HG02798 (cell line): ENCODE measurements around the gene ASB13.
"Not testable (repeated sequence)": the region's sequence is repeated elsewhere in the genome, so short reads cannot be mapped to it uniquely, and the experiment has no call there.

Experiments
- ATAC-seq: cut with Tn5 transposase; IDR thresholded peaks from one replicate; pipeline ENCODE4 v1.9.1; 2021; ENCODE audit warnings: mild to moderate bottlenecking; ENCODE audit not compliant: unreplicated experiment, poor library complexity

ASB13 gene

DNA sequence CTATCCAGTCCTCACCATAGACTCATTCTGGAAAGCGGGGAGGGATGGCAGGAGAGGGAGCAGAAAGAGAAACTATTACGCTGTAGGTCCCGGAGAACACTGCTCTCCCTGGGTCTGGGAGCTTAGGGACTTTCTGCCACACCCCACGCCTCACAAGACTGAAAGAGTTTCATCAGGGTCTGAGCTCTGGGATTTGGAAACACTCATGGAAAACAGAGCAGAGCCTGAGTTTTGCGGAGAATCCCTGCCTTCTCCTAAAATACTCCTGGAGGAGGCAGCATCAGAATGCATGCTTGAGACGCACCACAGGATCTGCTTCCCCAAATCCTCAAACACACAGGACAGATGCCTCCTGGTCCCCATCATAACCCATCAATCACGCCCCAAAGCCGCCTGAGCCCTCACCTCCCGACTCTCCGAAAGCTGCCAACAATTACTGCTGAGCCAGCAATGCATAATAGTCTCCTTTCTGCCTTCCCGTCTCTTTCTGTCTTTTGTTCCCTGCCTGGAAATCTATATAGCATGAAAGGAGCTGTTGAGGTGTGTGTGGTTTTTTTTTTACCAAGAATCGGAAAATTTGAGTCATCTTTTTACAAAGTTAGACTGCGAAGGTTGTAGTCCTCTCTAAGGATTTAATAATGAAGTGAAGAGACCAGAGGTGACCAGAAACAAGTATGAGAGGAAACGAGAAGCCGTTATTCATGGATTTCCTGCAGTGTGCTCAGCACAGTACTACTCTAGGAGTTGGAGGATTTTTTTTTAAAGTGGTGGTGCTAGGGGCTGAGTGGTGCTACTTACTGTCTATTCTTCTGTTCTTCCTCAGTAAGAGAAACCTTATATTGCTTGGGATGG, 37.7 kb downstream of the ASB13 start:
- no peak for ATAC-seq

DNA sequence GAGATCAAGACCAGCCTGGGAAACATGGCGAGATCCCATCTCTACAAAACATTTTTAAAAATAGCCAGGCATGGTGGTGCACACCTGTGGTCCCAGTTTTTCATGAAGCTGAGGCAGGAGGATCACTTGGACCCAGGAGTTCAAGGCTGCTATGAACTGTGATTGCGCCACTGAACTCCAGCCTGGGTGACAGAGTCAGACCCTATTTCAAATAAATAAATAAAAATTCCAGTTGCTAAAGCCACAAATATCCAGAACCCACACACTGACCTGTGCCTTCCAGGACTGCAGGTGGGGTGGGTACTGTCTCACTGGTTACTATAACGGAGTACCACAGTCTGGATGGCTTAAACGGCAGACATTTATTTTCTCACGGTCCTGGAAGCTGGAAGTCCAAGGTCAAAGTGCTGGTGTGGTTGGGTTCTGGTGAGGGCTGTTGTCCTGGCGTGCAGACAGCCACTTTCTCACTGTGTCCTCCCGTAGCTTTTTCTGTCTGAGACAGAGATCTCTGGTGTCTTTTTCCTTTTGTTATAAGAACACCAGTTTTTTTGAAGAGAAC, 38.8 kb downstream of the ASB13 start:
- no peak for ATAC-seq

DNA sequence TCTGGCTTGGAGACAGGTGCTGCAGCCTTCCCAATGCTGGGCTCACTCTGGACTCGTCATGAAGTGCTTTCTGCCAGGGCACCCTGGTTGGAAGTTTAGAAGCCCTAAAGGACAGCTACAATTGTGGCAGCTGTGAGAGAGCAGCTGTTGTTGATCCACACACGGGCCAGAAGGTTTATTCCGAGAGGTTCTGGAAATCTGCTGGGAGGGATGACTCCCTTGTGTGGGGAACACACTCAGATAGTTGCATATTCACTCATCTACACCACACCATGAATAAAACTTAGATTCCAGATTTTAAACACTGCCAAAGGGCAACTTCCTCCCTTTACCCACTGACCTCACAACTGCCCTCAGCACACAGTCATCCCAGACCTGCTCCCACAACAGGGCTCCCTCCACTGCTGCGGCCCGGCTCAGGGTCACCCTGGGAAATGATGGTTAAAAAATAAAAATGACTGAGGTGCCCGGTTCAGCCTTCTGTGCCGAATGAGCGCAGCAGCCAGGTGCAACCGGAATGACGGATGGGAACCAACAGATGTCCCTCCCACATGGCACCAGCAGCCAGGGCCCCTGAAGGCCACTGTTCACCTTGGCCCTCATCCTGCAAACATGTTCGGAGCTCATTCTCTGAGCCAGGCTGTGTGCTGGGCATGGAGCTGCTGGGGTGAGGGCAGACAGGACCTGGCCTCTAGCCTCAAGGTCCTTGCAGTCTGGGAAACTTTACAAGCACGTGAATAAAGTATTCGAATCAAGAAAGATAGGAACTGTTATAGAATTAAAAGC, 40.2 kb downstream of the ASB13 start:
- ATAC-seq, result no peak

DNA sequence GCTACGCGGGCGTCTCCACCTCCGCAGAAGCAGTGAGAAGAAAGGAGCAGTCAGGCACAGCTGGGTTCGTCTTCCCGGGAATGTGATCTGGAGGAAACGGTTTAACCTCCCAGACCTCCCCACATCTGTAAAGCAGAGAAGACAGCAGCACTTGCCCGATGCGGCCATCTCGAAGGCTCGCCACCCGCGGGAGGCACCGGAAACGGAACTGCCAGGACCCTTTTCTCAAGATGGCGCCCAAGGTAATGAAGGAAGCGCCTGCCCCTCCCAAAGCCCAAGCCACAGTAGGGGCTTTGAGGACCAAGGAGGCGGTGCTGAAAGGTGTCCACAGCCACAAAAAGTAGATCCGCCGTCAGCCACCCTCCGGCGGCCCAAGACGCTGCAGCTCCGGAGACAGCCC, 41.7 kb downstream of the ASB13 start:
- ATAC-seq, result no peak

DNA sequence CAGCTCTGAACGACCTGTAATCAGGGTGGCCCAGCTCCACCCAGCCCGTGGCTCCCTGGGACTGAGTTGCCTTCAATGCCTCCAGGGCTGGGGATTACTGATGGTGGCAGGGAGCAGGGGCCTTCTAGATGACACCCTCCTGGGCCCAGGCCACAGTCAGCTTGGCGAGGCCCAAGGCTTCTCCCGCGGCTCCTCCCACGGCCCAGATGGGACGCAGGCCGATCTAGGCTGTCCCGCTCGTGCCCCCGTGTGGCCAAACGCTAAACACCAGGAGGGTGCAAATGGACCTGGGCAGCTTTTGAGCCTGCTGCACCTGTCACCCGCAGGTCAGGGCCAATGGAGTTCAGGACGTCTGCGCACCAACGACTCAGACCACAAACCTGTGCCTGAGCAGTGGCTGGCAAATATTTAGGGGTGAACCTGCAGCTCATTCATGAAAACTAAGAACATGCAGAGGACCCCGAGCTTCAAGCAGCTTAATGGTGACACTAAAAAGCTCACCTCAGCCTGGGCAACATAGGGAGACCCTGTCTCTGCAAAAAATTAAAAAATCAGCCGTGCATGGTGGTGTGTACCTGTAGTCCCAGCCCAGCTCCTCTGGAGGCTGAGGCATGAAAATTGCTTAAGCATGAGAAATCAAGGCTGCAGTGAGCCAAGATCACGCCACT, 43.2 kb downstream of the ASB13 start:
- ATAC-seq, result peak; percentile 93

DNA sequence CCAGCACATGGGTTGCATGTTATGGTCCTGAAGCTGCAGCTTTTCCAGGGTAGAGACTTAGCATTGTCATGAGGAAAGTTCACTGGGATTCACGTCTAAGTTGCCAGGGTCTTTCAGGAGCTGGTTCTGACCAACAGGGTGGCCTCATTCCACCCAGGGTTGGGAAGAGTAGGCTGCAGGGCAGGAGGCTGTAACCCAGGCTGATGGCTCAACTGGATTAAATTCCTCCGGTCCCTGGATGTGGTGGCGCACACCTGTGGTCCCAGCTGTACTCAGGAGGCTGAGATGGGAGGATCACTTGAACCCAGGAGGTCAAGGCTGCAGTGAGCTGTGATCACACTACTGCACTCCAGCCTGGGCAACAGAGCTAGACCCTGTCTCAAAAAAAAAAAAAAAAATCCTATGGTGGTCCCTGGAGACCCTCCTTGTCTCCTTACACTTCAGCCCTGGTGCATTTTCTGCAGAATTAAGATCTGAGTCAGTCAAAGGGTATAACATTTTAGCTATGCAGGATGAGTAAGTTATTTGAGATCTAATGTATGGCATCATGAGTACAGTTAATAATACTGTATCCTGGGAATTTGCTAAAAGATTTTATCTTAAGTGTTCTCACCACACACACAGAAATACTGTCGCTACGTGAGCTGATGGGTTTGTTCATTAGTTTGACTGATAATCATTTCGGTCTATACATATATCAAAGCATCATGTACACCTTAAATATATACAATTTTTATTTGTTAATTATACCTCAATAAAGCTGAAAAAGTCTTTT, 44.0 kb downstream of the ASB13 start:
- ATAC-seq, result no peak

DNA sequence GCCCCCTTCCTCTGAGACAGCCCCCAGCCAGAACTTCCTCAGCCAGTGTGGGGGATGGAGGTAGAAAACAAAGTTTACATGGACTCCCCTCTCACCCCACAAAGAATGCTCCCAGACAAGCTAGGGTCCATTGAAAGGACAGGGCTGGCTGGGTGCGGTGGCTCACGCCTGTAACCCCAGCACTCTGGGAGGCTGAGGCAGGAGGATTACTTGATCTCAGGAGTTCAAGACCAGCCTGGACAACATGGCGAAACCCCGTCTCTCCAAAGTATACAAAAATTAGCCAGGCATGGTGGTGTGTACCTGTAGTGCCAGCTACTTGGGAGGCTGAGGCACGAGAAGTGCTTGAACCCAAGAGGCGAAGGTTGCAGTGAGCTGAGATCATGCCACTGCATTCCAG, 45.0 kb downstream of the ASB13 start:
- not testable (repeated sequence) for ATAC-seq

DNA sequence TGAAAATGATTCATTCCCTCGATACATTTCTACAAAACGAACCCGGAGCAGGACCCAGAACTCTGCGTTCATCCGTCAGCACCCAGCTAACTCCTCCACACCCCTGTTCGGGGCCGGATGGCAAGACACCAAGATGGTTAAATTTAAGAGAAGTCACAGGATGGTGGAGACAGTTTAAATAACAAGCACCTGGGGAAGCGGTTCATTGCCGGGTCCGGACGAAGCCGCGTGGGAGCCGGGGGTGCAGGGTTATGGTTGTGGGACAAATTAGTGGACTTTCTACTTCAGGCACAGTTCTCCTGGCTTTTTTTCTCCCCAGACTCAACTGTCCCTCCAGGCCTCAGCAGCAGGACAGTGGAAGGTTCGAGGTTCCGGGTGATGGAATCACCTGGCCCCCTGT, 45.4 kb downstream of the ASB13 start:
- ATAC-seq, result no peak

DNA sequence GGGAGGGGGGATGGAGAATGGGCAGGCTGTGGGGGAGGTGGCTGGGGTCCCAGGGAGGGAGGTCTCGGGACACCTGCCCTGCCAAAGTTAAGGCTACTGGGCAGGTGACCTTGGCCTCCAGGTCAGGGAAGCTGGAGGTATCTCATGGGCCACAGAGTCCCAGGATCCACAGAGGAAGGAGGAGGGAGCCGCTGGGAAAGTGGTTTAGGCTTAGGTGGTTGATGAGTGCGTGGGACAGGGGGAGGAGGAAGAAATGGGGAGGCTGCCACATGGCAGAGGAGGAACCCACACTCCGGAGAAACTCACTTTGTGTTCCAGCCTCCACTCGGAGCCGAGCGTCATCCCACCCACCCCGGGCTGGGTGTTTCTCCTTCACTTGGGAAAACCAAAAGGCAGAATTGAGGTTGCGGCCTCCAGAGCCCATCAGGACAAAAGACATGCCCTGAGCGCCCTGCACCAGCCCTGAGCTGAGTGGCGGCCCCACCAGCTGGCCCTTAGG, 46.1 kb downstream of the ASB13 start:
- no peak for ATAC-seq

DNA sequence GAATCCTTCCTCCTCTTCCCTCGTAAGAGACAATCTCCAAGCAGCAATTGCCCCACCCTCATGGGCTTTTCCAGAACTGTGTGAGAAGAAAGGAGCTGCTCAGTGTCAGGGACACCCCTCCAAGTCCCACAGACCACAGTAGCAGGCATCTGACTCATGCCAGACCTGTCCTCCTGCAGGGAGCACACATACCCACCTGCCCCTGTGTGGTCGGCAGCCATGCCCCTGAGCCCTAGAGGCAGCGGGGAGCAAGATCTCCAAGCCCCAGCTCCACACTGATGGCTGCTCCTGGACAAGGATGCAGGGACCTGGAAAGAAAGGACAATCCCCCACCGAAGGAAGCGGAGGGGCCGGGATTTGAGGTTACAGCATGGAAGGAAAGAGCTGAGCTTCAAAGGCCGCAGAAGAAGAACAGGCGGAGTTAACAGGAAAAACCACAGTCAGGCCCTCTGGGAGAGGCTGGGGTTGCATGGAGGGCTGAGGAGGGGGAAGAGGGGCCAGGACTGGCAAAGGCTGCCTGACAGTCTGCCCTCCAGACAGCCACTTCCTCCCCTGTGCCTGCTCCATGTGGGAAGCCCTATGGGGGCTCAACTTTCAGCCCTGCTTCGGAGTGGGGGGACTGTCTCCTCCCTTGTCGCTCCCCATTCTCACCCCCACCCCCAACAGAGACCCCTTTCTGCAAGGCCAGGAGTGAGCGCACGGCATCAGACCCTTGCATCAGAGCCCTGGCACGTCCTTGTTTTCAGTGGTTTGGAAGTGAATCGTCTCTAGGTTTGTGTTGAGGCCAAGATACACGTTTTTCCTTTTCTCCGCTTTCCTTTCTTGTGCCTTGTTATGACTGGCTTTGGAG, 46.8 kb downstream of the ASB13 start:
- no peak for ATAC-seq

DNA sequence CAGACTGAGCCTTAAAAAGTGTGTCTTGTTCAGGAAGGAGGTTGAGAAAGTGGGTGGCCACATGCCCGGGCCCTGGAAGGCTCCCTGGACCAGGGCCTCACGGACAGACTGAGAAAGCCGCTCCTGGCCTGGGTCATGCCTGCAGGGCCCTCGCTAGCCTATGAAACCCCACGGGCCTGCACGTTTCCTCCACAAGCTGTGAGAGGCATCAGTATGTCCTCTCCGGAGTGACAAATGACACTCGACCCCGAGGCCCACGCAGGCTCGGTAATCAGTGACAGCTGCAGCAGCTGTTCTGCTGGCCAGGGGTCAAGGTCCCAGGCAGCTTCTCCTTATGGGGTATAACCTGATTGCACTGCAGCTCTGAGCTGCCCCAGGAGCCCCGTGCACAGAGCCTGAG, 47.6 kb downstream of the ASB13 start:
- no peak for ATAC-seq

DNA sequence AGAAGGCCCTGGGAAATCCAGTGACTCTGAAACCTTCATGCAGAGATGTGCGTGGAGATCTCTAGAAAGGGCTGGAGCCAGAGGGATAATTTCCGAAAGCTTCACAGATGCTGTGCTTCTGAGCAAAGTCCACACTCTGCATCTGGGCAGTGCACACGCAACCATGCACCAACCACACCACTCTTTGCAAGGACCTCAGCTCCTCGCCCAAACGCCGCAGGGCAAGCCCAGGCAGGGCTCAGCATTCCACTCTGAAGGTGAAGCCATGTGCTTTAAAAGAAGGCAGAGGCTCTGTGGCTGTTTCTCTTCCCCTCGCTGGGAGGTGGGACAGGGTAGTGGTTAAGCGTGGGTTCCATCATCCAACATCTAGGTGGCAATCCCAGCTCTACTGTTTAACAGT, 48.4 kb downstream of the ASB13 start:
- ATAC-seq, result no peak

DNA sequence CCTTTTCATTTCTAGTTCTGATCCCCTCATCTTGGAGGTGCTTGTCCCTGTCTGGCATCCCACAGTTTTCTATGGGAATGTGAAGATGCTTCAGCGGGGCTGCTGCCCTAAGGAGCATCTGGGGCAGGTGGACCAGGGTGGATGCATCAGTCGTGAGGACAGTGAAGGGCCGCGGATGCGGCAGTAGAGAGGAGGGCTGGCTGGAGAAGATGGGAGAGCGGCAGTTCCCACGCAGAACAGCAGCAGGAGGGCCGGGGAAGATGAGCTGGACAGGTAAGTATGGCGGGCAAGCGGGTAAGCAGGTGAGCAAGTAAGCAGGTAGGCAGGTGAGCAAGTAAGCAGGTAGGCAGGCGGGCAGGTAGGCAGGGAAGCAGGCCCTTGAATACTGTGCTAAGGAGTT, 48.9 kb downstream of the ASB13 start:
- ATAC-seq, result no peak

DNA sequence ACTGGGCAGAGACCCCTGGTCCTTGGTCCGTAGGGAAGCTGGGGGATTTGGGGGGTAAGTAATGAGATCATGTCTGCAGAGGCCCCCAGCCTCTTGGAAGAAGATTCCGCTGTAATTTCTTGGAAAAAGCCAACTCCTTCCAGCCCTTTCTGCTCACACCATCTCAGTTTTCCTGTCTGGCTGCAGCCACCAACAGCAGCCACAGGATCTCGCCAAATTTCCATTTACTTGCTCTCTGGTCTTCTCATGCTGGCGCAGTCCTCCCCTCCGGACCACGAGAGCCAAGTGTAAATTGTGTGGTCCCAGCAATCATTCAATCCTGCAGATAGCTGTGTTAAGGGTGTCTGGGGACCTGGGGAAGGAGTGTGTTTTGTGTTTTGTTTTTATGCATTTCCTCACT, 49.6 kb downstream of the ASB13 start:
- no peak for ATAC-seq

DNA sequence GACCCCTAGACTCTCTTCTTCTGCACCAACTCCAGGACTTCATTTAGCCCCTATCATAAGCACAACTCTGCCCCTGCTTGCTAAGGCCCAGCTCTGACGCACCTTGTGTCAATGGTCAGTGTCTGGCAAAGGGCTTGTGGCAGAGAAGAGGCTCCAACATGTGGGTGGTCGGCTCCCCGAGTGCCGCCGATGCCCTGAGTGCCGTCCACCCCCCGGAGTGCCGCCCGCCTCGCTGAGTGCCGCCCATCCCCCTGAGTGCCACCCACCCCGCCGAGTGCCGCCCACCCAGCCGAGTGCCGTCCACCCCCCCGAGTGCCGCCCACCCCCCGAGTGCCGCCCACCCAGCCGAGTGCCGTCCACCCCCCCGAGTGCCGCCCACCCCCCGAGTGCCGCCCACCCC, 50.3 kb downstream of the ASB13 start:
- ATAC-seq, result no peak

DNA sequence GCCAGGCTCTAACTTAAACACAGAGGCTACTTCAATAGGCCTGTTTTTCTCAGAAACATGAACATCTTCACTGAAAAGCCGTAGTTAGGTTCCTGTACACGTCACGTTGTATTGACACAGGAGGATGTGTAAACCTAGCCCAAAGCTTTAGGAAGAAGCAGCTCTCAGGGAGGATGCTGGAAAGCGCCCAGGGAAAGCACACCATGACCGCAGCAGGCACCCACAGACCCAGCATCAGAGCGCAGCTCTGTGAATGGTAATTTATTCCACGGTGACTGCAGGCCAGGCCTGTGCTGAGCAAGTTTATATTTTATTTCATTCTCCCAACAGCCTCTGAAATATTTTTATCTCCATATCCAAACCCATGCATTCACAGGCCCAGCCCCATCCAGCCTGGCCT, 51.1 kb downstream of the ASB13 start:
- no peak for ATAC-seq

DNA sequence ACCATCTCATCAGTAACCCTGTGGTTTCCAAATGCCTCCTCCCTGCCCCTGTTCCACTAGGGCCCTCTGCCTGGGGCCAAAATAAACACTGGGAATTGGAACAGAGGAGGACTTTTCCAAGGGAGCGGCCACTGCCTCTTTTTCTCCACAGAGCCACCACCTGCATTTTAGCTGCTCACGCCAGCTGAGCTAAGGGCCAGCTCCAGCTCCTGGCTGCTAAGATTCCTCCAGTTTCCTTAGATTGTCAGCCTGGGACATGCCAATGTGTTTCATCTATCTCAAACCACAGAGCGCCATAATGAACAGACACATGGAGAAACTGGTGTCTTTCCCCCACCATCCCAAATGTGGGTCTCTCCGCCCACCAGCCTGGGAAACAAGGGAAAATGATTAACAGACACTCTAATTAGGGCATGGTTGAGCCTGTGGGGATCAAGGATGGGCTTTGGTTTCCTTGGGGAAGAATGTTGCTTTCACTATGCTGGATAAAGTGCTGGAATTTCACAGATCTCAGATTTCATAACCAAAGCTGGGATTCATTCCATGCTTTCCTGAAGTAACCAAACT, 52.2 kb downstream of the ASB13 start:
- no peak for ATAC-seq

DNA sequence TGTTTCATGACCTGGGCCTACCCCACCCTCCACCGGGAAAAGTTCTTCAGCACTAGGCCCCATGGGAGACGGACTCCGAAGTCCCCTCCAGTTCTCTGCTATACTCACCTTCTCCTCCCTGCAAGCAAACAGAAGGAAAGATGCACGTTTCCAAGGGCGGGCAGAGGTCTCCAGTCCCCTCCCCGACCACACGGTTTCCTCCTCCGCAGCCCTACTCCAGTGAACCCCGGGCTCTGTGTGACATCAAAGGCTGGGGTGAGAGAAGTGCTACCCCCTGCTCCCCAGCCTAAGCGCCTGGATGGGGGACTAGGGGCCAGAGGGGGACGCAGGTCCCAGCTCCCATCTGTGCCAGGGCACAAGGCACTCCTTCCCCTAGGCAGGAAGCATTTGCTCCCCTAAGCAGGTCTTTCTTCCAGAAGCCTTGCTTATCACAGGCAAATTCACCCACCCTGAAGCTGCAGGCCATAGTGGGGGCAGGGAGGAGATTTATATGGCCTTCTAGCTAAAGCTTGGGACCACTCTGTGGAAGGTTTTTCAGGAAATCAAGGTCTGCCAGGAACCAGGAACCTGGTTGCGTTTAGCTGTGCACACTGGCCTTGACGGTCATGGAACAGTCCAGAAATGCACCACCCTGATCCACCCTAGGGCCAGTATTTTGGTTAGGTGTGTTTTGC, 52.8 kb downstream of the ASB13 start:
- ATAC-seq, result no peak
